ENCODE data around the gene UBFD1.
"Not testable (repeated sequence)": the region's sequence is repeated elsewhere in the genome, so short reads cannot be mapped to it uniquely, and the experiment has no call there.

The UBFD1 gene

GRCh38 chr16:23527961-23528643 lies 29.4 kb upstream of the UBFD1 start:
- no peak for DNase-seq

DNA sequence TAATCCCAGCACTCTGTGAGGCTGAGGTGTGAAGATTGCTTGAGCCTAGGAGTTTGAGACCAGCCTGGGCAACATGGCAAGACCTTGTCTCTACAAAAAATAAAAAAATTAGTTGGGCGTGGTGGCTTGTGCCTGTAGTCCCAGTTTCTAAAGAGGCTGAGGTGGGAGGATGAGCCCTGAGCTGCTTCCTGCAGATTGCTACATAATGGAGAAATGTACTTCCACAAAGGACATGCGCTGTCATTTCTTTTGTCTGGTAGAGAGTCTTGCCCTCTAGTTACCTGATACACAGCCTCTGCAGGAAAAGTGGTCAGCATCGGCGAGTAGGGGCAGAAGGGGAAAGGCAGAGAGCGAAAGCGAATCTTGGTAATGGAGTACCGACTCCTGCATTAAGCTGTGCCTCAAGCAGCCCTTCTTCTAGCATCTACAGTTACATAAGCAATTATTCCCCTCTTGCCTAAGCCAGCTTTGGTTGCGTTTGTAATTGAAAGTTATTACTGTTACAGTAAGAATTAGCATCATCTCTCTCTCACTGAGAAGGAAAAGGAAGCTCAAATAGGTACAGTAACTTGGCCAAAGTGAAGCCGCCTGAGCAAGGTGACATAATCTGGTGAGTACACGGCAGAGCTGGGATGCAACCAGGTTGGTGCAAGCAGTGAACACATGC lies 28.8 kb upstream of the UBFD1 start:
- DNase-seq = no peak

- DNase-seq = no peak
Observed at GRCh38 chr16:23530062-23530461, 27.5 kb upstream of the UBFD1 start.

GRCh38 chr16:23532448-23532847 lies 25.1 kb upstream of the UBFD1 start:
- no peak for DNase-seq

DNA sequence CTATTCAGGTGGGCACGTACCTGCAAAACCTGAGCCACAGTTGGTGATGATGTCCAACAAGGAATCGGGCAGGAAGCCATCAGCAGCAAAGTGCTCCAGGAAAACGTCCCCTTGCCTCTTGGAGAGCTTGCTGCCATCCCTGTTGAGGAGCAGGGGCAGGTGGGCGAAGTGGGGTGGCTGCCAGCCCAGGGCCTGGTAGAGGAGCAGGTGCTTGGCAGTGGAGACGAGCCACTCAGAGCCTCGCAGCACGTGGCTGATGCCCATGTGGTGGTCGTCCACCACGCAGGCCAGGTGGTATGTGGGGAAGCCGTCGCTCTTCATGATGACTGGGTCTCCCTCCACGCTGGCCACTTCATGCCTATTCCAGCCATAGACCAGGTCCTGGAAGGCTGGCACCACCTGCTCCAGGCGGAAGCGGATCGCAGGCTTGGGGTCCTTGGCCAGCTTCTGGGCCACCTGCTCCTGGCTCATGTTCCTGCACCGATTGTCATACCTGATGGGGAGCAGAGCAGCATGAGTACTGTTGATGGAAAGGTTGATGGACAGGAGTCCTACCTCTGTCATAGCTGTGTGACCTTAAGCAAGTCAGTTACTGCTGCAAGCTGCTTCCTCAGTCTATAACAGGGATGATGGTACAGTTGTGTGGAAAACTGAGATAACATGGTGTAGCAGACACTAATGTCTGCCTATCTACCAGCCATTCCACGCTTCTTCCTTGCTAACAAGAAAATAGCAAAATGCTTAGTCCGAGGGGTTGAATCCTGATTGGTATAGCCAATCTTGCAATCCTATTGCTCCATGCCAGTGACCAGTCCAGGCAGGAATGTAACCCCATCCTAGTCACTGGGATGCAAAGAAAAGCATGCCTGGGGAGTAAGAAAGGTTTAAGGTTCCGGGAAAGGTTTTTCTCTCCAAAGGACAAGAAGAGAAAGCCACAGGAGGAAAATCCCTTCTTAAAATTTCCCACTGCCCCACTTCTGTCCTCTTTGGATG lies 22.4 kb upstream of the UBFD1 start:
- no peak for DNase-seq

GRCh38 chr16:23535901-23536300 lies 21.6 kb upstream of the UBFD1 start:
- no peak for DNase-seq

- no peak for DNase-seq
Observed at GRCh38 chr16:23537390-23537789, 20.1 kb upstream of the UBFD1 start.

DNA sequence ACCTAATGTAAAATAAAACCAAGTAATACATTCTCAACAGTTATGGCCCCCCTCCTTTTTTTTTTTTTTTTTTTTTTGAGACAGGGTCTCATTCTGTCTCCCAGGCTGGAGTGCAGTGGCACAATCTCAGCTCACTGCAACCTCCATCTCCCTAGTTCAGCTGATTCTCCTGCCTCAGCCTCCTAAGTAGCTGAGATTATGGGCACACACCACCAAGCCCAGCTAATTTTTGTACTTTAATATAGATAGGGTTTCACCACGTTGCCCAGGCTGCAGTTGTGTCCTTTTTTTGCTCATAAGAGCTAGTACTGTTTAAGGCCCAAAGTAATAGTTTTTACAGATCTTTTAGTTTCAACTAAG lies 18.6 kb upstream of the UBFD1 start:
- no peak for DNase-seq

DNA sequence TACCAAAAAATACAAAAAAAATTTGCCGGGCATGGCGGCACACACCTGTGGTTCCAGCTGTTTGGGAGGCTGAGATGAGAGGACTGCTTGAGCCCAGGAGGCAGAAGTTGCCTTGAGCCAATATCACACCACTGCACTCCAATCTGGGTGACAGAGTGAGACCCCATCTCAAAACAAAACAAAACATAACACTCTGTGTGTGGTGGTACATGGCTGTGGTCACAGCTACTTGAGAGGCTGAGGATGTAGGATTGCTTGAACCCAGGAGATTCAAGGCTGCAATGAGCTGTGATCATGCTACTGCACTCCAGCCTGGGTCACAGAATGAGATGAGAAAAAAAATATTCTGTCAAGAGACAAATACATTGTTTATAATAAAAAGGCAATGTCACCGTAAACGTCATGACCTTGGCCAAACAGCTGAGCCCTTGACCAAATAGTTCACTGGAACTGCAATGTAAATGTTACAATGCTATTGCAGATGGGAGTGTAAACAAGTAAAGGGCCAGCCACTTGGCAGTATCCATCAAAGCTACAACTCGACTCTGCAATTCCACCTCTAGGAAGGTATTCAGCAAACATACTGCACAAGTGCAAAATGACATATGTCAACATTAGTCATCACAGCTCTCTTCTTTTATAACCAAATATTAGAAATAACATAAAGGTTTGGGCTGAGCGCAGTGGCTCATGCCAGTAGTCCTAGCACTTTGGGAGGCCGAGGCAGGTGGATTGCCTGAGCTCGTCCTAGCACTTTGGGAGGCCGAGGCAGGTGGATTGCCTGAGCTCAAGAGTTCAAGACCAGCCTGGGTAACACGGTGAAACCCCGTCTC lies 17.3 kb upstream of the UBFD1 start:
- DNase-seq = no peak

DNA sequence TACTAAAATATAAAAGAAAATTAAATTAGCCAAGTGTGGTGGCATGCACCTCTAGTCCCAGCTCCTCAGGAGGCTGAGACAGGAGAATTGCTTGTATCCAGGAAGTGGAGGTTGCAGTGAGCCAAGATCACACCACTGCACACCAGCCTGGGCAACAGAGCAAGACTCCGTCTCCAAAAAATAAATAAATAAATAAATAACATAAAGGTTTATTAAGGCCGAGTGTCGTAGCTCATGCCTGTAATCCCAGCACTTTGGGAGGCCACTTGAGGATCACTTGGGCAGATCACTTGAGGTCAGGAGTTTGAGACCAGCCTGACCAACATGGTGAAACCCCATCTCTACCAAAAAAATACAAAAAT lies 16.7 kb upstream of the UBFD1 start:
- not testable (repeated sequence) for DNase-seq

- DNase-seq = no peak
Observed at GRCh38 chr16:23544436-23544835, 13.1 kb upstream of the UBFD1 start.

DNA sequence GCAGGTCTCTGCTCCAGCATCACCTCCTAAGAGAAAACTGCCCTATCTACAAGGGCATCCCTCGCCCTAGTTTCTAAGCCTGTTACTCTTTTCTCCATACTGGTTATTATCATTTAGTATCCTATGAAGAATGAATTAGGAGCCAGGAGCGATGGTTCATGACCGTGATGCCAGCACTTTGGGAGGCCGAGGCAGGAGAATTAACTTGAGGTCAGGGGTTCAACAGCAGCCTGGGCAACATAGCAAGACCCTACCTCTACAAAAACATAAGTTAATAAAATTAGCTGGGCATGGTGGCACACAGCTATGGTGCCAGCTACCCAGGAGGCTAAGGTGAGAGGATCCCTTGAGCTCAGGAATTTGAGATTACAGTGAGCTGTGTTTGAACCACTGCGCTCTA lies 7.6 kb upstream of the UBFD1 start:
- no peak for DNase-seq

DNA sequence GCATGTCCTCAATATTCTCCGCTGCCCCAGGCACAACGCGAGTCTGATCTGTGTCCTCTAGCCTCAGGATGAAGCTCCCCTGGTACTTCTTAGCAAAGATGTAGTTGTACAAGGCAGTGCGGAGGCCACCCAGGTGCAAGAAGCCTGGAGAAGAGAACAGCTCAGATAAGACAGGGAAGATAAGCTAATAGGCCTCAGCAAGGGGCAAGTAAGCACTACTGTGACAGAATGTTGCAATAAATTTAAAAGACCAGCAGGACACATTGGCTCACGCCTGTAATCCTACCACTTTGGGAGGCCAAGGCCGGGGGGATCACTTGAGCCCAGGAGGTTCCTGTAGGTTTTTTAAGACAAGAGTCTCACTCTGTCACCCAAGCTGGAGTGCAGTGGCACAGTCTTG lies 5.4 kb upstream of the UBFD1 start:
- no peak for DNase-seq

DNA sequence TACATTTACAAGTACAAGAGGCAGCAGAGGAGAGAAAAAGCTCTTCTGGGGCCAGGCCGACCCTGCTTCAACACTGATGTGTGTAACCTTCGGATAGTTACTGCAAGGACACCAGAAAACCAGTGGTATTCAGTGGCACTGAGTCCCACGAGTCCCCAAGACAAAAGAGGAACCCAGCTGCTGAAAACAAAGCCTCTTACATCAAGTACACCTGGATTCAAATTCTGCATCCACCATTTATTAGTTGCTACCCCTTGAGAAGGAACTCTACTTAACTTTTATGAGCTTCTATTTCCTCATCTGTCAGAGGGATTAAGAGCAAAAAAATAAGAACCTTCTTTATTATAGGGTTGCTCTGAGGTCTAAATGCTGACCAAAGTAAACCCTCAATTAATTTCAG lies 3.0 kb upstream of the UBFD1 start:
- DNase-seq = no peak

- DNase-seq = no peak
Observed at GRCh38 chr16:23557779-23558702, 514 bp downstream of the UBFD1 start.

DNA sequence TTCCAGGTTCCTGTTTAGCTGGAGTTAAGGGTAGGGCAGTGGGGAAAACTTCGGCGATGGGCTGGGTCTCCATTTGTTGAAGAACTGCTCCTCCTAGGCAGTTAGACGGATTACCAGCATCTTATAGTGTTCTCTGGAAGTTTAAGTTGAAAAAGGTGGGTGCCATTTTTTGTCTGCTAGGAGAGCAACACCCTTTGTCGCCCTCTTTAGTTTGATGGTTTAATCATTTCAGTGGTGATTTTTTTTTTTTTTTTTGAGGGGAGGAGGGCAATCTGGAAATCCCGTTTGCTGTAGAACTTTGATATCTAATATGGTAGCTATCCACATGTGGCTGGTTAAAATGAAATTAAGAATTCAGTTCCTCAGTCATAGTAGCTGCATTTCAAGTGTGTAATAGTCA lies 4.1 kb downstream of the UBFD1 start:
- DNase-seq = no peak

- DNase-seq = no peak
Observed at GRCh38 chr16:23562505-23562904, 5.0 kb downstream of the UBFD1 start.

DNA sequence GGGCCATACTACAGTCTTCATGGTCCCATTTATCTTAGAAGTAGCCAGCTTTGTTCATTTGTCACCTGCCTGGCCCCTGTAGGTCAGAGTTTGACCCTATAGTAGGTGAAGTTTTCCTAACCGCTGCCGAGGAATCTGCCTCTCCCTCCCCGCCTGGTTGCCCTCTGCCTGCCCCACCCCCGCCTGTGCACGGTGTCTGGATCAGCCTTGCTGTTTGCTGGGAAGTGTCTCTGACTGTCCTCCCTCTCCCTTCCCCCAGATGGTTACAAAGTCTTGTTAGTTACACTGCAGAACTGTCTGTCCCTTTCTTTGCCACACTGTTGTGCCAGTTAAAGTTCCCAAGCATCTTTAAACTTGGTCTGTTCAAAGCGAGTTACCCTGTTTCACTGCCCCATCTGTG lies 5.7 kb downstream of the UBFD1 start:
- DNase-seq = no peak

DNA sequence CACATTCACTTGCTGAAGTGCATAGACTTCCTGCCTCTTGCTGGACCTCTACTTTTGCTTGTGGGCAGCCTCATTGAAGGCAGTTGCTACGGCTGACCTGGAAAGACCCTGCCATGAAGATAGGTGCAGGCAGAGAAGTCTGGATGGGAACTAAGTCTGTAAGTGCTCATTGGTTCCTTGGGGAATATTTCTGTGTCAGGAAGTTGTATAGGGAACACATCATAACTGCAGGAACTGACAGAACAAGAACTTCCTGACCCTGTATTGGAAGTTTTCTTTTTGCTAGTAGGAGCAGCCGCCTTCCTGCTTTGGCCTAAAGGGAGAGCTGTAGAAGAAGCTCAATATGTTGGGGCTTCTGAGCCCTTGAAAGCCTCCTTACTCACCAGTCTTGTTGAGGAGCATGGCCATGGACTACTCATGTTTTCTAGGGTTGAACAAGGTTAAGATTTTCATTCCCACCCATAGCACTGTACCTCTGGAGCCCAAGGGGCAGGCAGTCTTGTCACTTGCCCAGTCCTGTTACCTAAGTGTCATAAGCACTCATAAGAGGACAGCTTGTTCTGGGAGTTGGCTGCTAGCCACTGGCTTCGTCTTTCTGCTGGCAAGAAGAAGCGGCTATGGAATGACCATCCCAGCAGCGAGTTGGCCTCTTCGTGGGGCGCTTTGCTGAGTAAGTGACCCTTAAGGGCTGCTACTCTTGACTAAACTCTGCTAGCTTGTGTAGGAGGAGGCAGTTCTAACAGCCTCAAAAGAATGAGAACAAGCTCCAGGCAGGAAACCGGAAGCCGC lies 7.2 kb downstream of the UBFD1 start:
- no peak for DNase-seq

DNA sequence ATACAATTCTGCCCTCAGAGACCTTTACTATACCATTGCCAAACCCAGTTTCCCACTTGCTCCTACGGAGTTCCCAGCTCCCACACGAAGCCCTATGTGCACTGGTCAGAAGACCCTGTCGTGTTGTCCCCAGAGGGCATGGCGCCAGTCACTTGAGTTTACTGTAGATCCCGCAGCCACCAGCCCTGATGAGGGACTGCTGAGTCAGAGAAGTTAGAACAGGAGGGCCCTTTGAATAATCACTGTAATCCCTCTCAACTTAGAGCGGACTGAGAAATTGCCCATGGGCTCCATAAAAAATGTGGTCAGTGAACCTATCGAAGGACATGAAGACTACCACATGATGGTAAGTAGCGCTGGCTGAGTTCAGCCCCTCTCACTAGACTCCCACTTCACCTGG lies 9.2 kb downstream of the UBFD1 start:
- DNase-seq = no peak

DNA sequence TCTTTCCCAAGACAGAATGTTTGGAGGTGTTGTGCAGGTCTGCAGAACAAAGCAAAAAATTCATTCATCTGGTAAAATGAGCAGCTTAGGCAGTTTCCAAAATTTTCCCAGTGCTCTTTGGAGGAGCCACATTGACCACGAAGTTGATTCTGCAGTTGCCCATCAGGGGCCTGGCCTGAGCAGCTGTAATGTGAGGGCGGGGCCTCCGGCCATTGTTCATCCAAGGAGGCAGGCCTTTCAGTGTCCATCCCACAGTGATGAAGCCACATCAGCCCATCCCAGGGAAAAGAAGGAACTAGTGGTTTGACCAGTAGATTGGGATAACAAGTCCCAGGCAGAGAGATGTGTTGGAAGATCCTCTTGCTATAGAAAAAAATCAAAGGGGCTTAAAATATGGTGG lies 10.1 kb downstream of the UBFD1 start:
- DNase-seq = no peak

Data from NCI-H1048 (cell line).